Caco-2 (cell line): ENCODE measurements around the gene LRRC3B. TPM values are rescaled to one million over a fixed set of nuclear protein-coding genes. Genes with fewer than 3 reads are reported as not detected.

Experiments
- BruUV-seq: library from RNA; stranded (reverse); fragments of 400-500 nt; replicated peaks from 2 replicates; lab custom pipeline; 2021; lab: Mats Ljungman, UMichigan
- CTCF ChIA-PET: fragments of 300-600 bp; sonication (Branson Sonifier 250); formaldehyde crosslinking; loops from one replicate; lab custom pipeline; 2022; ENCODE audit warnings: antibody characterized with exemption; lab: Charles Lee
- POLR2A ChIA-PET: fragments of 300-600 bp; sonication (Branson Sonifier 250); formaldehyde crosslinking; loops from one replicate; lab custom pipeline; 2022; ENCODE audit warnings: antibody characterized with exemption; lab: Charles Lee
- DNase-seq, 2 experiments: peaks; one replicate each; pipeline versions ENCODE4 v3.0.0 to v3.0.0-alpha.2; 2020 to 2022
- H3K27me3 ChIP-seq: replicated peaks from 2 replicates; pipeline ENCODE4 v1.6.0; 2011; ENCODE audit warnings: low read length; ENCODE audit not compliant: control insufficient read depth, insufficient read depth
- H3K36me3 ChIP-seq: 2 replicates; pipeline ENCODE4 v1.5.1; 2011; ENCODE audit warnings: low read length; ENCODE audit not compliant: control insufficient read depth, insufficient read depth
- H3K4me1 ChIP-seq: fragments of 250-450 bp; sonication (Bioruptor Pico); 2 replicates; pipeline ENCODE4 v1.5.1; 2020; ENCODE audit warnings: mild to moderate bottlenecking
- H3K4me3 ChIP-seq: 2 replicates; pipeline ENCODE4 v1.5.1; 2011; ENCODE audit warnings: low read depth, mild to moderate bottlenecking, control low read depth, low read length
- H3K9me3 ChIP-seq: fragments of 250-450 bp; sonication (Bioruptor Pico); 2 replicates; pipeline ENCODE4 v1.5.1; 2020; ENCODE audit warnings: mild to moderate bottlenecking, moderate library complexity
- H3K27ac Mint-ChIP-seq: one replicate; pipeline ENCODE4 v1.8.0; 2022; ENCODE audit warnings: mixed read lengths; ENCODE audit not compliant: unreplicated experiment
- H3K27me3 Mint-ChIP-seq: one replicate; pipeline ENCODE4 v1.8.0; 2022; ENCODE audit warnings: mixed read lengths; ENCODE audit not compliant: insufficient read depth, unreplicated experiment
- H3K36me3 Mint-ChIP-seq: one replicate; pipeline ENCODE4 v1.8.0; 2022; ENCODE audit warnings: mild to moderate bottlenecking, mixed read lengths; ENCODE audit not compliant: insufficient read depth, unreplicated experiment
- H3K4me1 Mint-ChIP-seq: one replicate; pipeline ENCODE4 v1.8.0; 2022; ENCODE audit warnings: low read depth, mixed read lengths; ENCODE audit not compliant: unreplicated experiment
- H3K4me3 Mint-ChIP-seq: one replicate; pipeline ENCODE4 v1.8.0; 2022; ENCODE audit warnings: mild to moderate bottlenecking, moderate library complexity, mixed read lengths; ENCODE audit not compliant: unreplicated experiment
- H3K9me3 Mint-ChIP-seq: one replicate; pipeline ENCODE4 v1.8.0; 2022; ENCODE audit warnings: mixed read lengths; ENCODE audit not compliant: unreplicated experiment
- CTCF ChIP-seq, 2 experiments: fragments of 200-600 bp in 1 of 2; IDR thresholded peaks; 1 replicate in 1 of 2; 2 replicates in 1 of 2; pipeline versions ENCODE4 v1.5.1 to v1.8.0; 2011 to 2022; ENCODE audit warnings: antibody characterized with exemption in 1 of 2, control low read depth in 1 of 2, inconsistent platforms in 1 of 2, low read depth in 1 of 2, low read length in 1 of 2, mild to moderate bottlenecking in 1 of 2, moderate library complexity in 1 of 2; ENCODE audit not compliant: insufficient read depth in 1 of 2, severe bottlenecking in 1 of 2, unreplicated experiment in 1 of 2
- intact Hi-C: fragments of 100-400 bp; cut with micrococcal nuclease; formaldehyde crosslinking; loops from one replicate; pipeline ENCODE4 v1.10.0; 2022; ENCODE audit not compliant: unreplicated experiment
- total RNA-seq: library from RNA; stranded (reverse); gene quantifications from 2 replicates; pipeline ENCODE4 v1.2.3, GENCODE V29; 2022

LRRC3B gene
- total RNA-seq, 1 experiment from 2014 or later: not detected

DNA sequence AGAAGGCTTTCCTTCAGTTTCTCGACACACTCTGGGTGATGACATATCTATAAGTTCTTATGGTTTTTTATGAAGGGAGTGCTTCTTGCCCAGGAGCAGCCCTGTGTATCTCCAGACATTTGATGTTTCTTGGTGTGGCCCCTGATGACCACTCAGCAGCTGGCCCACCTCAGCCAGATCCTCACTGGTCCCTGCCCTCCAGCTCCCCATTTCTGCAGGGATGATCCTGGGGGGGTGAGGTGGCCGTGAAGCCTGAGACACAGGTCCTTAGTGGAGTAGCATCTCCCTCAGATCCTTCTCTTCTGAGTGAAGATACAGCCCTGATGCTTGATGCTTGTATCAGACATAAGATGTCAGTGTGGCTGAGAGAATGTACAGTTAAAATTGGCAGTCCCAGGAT lies 127.7 kb downstream of the LRRC3B start:
- H3K27ac Mint-ChIP-seq: no peak overlapping the region
- H3K27me3 Mint-ChIP-seq: no peaks in the 10 kb centered on the region
- no peaks in the 10 kb centered on the region for H3K36me3 Mint-ChIP-seq
- BruUV-seq: no TSS peak
- no peak for DNase-seq
- H3K9me3 Mint-ChIP-seq: peaks cover 12% of the 10 kb centered on the region
- intact Hi-C loops: no loop called here
- CTCF ChIA-PET: no interaction called here
- Histone ChIP-seq H3K36me3 (no peaks in the 10 kb centered on the region), H3K4me3 (no peak overlapping the region), H3K9me3 (no peaks in the 10 kb centered on the region), H3K4me1 (no peaks in the 10 kb centered on the region), H3K27me3 (no peaks in the 10 kb centered on the region)
- no peak for TF ChIP-seq CTCF (IDR thresholded peaks at IDR 0.05; ENCODE audit: insufficient read depth in 1 of 2, low read depth in 1 of 2, low read length in 1 of 2, severe bottlenecking in 1 of 2, unreplicated experiment in 1 of 2)
- POLR2A ChIA-PET: no interaction called here
- no peaks in the 10 kb centered on the region for H3K4me1 Mint-ChIP-seq
- no peak overlapping the region for H3K4me3 Mint-ChIP-seq

GRCh38 chr3:26752466-26752865 lies 129.9 kb downstream of the LRRC3B start:
- intact Hi-C loops: no loop called here
- H3K27me3 Mint-ChIP-seq: no peaks in the 10 kb centered on the region
- no peaks in the 10 kb centered on the region for H3K27me3 ChIP-seq
- no peak overlapping the region for H3K27ac Mint-ChIP-seq
- H3K4me3 ChIP-seq: no peak overlapping the region
- ChIA-PET CTCF (no interaction called here), POLR2A (no interaction called here)
- no peak for TF ChIP-seq CTCF (IDR thresholded peaks at IDR 0.05; ENCODE audit: insufficient read depth in 1 of 2, low read depth in 1 of 2, low read length in 1 of 2, severe bottlenecking in 1 of 2, unreplicated experiment in 1 of 2)
- no peaks in the 10 kb centered on the region for H3K4me1 Mint-ChIP-seq
- BruUV-seq: no TSS peak
- no peaks in the 10 kb centered on the region for H3K4me1 ChIP-seq
- H3K36me3 Mint-ChIP-seq: no peaks in the 10 kb centered on the region
- H3K4me3 Mint-ChIP-seq: no peak overlapping the region
- no peak for DNase-seq
- peaks cover 12% of the 10 kb centered on the region for H3K9me3 Mint-ChIP-seq
- H3K36me3 ChIP-seq: no peaks in the 10 kb centered on the region
- H3K9me3 ChIP-seq: no peaks in the 10 kb centered on the region

- no peak for TF ChIP-seq CTCF (IDR thresholded peaks at IDR 0.05; ENCODE audit: insufficient read depth in 1 of 2, low read depth in 1 of 2, low read length in 1 of 2, severe bottlenecking in 1 of 2, unreplicated experiment in 1 of 2)
- DNase-seq: no peak
- Mint-ChIP-seq H3K9me3 (peaks cover 6% of the 10 kb centered on the region), H3K4me1 (no peaks in the 10 kb centered on the region), H3K27ac (no peak overlapping the region), H3K4me3 (no peak overlapping the region), H3K36me3 (no peaks in the 10 kb centered on the region), H3K27me3 (no peaks in the 10 kb centered on the region)
- no peaks in the 10 kb centered on the region for H3K36me3 ChIP-seq
- no TSS peak for BruUV-seq
- intact Hi-C loops: no loop called here
- H3K9me3 ChIP-seq: no peaks in the 10 kb centered on the region
- no peak overlapping the region for H3K4me3 ChIP-seq
- no peaks in the 10 kb centered on the region for H3K27me3 ChIP-seq
- ChIA-PET CTCF (no interaction called here), POLR2A (no interaction called here)
- H3K4me1 ChIP-seq: no peaks in the 10 kb centered on the region
Observed at GRCh38 chr3:26753095-26753494, 130.5 kb downstream of the LRRC3B start.
